Fibroblast of lung (primary cell): Measurements from ENCODE around the gene DLGAP4.

Experiments
- EZH2 ChIP-seq: IDR thresholded peaks from 2 replicates; pipeline ENCODE4 v1.5.1; 2012; ENCODE audit warnings: low read length, control low read depth, mild to moderate bottlenecking; ENCODE audit errors: missing control alignments
- TF ChIP-seq, protein P1 (sequence below), 2 donors: IDR thresholded peaks in 1 of 2; conservative IDR thresholded peaks in 1 of 2; 1 replicate in 1 of 2; 2 replicates in 1 of 2; pipeline ENCODE4 v1.5.1; 2011 to 2012; ENCODE audit warnings: low read length in 2 of 2, control low read depth in 1 of 2, inconsistent platforms in 1 of 2, low read depth in 1 of 2, mild to moderate bottlenecking in 1 of 2

DNA sequence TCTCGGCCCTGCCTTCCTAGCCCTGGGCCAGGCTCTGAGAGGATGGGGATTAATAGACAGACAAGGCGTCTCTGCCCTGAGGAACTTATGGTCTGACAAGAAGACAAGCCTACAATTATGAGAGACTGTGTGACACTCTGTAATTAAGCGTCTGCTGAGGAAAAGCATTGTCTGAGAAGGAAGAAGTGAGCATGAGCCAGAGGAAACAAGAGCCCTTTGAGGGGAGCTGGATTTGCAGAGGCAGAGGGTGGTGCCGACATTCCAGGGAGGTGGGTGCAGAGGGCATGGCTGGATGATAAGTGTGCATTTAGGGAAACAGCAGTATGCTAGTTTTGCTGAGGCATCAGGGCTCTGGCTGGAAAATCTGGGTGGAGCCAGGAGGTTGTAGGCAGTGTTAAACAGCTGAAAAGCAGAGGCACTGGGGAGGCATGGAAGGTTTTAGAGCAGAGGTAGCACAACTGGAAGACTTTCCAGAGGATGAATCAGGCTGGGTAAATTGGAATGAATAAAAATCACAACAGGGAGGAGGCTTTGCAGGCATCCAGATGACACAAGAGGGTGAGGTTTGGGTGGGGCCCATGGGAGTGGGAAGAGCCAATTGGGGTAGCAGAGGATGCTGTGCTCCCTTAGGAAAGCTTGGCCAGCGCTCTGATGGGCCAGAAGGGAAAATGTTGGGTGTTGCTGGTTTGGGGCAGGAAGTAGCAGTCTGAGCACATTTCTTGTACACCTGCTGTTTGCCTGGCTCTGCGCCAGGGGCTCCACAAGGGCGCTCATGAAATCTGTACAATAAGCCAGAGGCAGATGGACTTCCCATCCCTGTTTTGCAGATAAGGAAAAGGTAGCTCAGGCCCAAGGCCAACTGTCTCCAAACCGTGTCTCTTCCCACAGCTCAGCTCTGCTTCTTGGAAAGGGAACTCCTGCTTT, 161.2 kb downstream of the DLGAP4 start:
- TF ChIP-seq, protein P1, sequence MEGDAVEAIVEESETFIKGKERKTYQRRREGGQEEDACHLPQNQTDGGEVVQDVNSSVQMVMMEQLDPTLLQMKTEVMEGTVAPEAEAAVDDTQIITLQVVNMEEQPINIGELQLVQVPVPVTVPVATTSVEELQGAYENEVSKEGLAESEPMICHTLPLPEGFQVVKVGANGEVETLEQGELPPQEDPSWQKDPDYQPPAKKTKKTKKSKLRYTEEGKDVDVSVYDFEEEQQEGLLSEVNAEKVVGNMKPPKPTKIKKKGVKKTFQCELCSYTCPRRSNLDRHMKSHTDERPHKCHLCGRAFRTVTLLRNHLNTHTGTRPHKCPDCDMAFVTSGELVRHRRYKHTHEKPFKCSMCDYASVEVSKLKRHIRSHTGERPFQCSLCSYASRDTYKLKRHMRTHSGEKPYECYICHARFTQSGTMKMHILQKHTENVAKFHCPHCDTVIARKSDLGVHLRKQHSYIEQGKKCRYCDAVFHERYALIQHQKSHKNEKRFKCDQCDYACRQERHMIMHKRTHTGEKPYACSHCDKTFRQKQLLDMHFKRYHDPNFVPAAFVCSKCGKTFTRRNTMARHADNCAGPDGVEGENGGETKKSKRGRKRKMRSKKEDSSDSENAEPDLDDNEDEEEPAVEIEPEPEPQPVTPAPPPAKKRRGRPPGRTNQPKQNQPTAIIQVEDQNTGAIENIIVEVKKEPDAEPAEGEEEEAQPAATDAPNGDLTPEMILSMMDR (conservative IDR thresholded peaks at IDR 0.05 in 1 of 2, IDR thresholded peaks at IDR 0.05 in 1 of 2; ENCODE audit: low read depth in 1 of 2, low read length in 2 of 2): no peak
- TF ChIP-seq EZH2: no peak
